CD14-positive monocyte (primary cell): ENCODE results near the gene CEACAM6. TPM values are rescaled to one million over a fixed set of nuclear protein-coding genes. Genes with fewer than 3 reads are reported as not detected.
"Not testable (repeated sequence)": the region's sequence is repeated elsewhere in the genome, so short reads cannot be mapped to it uniquely, and the experiment has no call there.

Source experiments
- DNase-seq, 3 donors: peaks; one replicate each; pipeline ENCODE4 v3.0.0-alpha.2; 2011 to 2022
- H2AFZ ChIP-seq: 2 replicates; pipeline ENCODE4 v1.6.0; 2012; ENCODE audit warnings: mild to moderate bottlenecking, low read depth, low read length, inconsistent platforms; ENCODE audit not compliant: insufficient read depth, poor library complexity, severe bottlenecking
- H3K27ac ChIP-seq, 2 donors: 1 replicate in 1 of 2; 2 replicates in 1 of 2; pipeline ENCODE4 v1.5.1; 2012 to 2013; ENCODE audit warnings: low read length in 2 of 2, control low read depth in 1 of 2, inconsistent platforms in 1 of 2, low read depth in 1 of 2, mild to moderate bottlenecking in 1 of 2
- H3K27me3 ChIP-seq, 2 donors: one replicate each; pipeline versions ENCODE4 v1.6.0 to v1.6.1; 2011 to 2013; ENCODE audit warnings: low read length in 2 of 2; ENCODE audit not compliant: control insufficient read depth in 2 of 2, insufficient read depth in 2 of 2
- H3K36me3 ChIP-seq, 2 donors: replicated peaks in 1 of 2; 1 replicate in 1 of 2; 2 replicates in 1 of 2; pipeline versions ENCODE4 v1.5.1 to v1.6.1; 2012 to 2013; ENCODE audit warnings: low read length in 2 of 2, control low read depth in 1 of 2, inconsistent platforms in 1 of 2, mild to moderate bottlenecking in 1 of 2; ENCODE audit not compliant: insufficient read depth in 2 of 2, control insufficient read depth in 1 of 2
- H3K4me1 ChIP-seq, 2 donors: 1 replicate in 1 of 2; 2 replicates in 1 of 2; pipeline versions ENCODE4 v1.5.1 to v1.6.1; 2012 to 2013; ENCODE audit warnings: low read length in 2 of 2, control low read depth in 1 of 2, inconsistent platforms in 1 of 2, mild to moderate bottlenecking in 1 of 2, moderate library complexity in 1 of 2; ENCODE audit not compliant: insufficient read depth in 2 of 2, control insufficient read depth in 1 of 2
- H3K4me2 ChIP-seq: replicated peaks from 2 replicates; pipeline ENCODE3; 2012; ENCODE audit warnings: low read length, moderate library complexity, mild to moderate bottlenecking; ENCODE audit not compliant: poor library complexity, severe bottlenecking; ENCODE audit errors: extremely low read depth
- H3K4me3 ChIP-seq, 3 experiments: fragments of 200-600 bp in 1 of 3; sonication (generic) in 1 of 3; replicated peaks in 1 of 3; 1 replicate in 2 of 3; 2 replicates in 1 of 3; pipeline ENCODE4 v1.5.1; 2011 to 2013; ENCODE audit warnings: low read length in 3 of 3, mild to moderate bottlenecking in 3 of 3, control low read depth in 2 of 3, low read depth in 2 of 3, inconsistent platforms in 1 of 3, moderate library complexity in 1 of 3
- H3K79me2 ChIP-seq: 2 replicates; pipeline ENCODE4 v1.6.0; 2012; ENCODE audit warnings: mild to moderate bottlenecking, control low read depth, inconsistent platforms, low read length, moderate library complexity; ENCODE audit not compliant: insufficient read depth
- H3K9ac ChIP-seq: 2 replicates; pipeline ENCODE4 v1.6.0; 2017; ENCODE audit warnings: low read length, mild to moderate bottlenecking; ENCODE audit not compliant: insufficient read depth, poor library complexity, severe bottlenecking
- H3K9me3 ChIP-seq, 2 donors: replicated peaks in 1 of 2; 1 replicate in 1 of 2; 2 replicates in 1 of 2; pipeline versions ENCODE4 v1.5.1 to v1.6.1; 2012 to 2013; ENCODE audit warnings: low read length in 2 of 2, control low read depth in 1 of 2; ENCODE audit not compliant: control insufficient read depth in 1 of 2, insufficient read depth in 1 of 2
- H4K20me1 ChIP-seq: 2 replicates; pipeline ENCODE4 v1.6.0; 2012; ENCODE audit warnings: mild to moderate bottlenecking, low read length, control low read depth, moderate library complexity; ENCODE audit not compliant: insufficient read depth
- H3K27ac Mint-ChIP-seq, 7 donors: one replicate each; pipeline ENCODE4 v1.8.0; 2020; ENCODE audit warnings: mild to moderate bottlenecking in 7 of 7, mixed read lengths in 7 of 7, moderate library complexity in 6 of 7, inconsistent platforms in 2 of 7
- H3K27me3 Mint-ChIP-seq, 3 donors: one replicate each; pipeline ENCODE4 v1.8.0; 2021 to 2022; ENCODE audit warnings: low read depth in 3 of 3, mild to moderate bottlenecking in 3 of 3, mixed read lengths in 3 of 3, moderate library complexity in 3 of 3, inconsistent platforms in 1 of 3
- H3K36me3 Mint-ChIP-seq, 2 donors: one replicate each; pipeline ENCODE4 v1.8.0; 2020; ENCODE audit warnings: mixed read lengths in 2 of 2, inconsistent platforms in 1 of 2, mild to moderate bottlenecking in 1 of 2
- H3K4me1 Mint-ChIP-seq: one replicate; pipeline ENCODE4 v1.8.0; 2020; ENCODE audit warnings: mild to moderate bottlenecking, mixed read lengths
- H3K4me3 Mint-ChIP-seq, 2 donors: one replicate each; pipeline ENCODE4 v1.8.0; 2020; ENCODE audit warnings: mild to moderate bottlenecking in 2 of 2, mixed read lengths in 2 of 2, moderate library complexity in 1 of 2
- H3K9me3 Mint-ChIP-seq, 7 donors: one replicate each; pipeline ENCODE4 v1.8.0; 2020 to 2022; ENCODE audit warnings: mixed read lengths in 7 of 7, mild to moderate bottlenecking in 6 of 7, moderate library complexity in 6 of 7, inconsistent platforms in 2 of 7
- WGBS: methylation state at CpG from one replicate; pipeline ENCODE4 v1.1.5; 2013; ENCODE audit warnings: missing lambda C conversion rate; ENCODE audit not compliant: insufficient coverage; 5-methylcytosine and 5-hydroxymethylcytosine counted together
- intact Hi-C, 2 donors: fragments of 100-400 bp; cut with micrococcal nuclease; formaldehyde crosslinking; loops; one replicate each; pipeline versions ENCODE4 v1.15.0 to v1.15.1; 2023
- polyA plus RNA-seq, 3 donors: library from polyadenylated mRNA; depleted of rRNA in 1 of 3; unstranded in 2 of 3; stranded (reverse) in 1 of 3; fragments of 300-500 nt in 2 of 3; fragments of >200 nt in 1 of 3; fragmentation: Illumina TruSeq in 2 of 3; gene quantifications; 1 replicate in 2 of 3; 2 replicates in 1 of 3; pipeline ENCODE4 v1.2.3, GENCODE V29; 2012 to 2021
- TF ChIP-seq, protein P1 (sequence below): fragments of 200-600 bp; IDR thresholded peaks from one replicate; pipeline ENCODE4 v1.8.0; 2022; ENCODE audit warnings: antibody characterized with exemption, mild to moderate bottlenecking

Gene CEACAM6
- polyA plus RNA-seq, 3 donors = 0.07 TPM; not detected in 2

DNA sequence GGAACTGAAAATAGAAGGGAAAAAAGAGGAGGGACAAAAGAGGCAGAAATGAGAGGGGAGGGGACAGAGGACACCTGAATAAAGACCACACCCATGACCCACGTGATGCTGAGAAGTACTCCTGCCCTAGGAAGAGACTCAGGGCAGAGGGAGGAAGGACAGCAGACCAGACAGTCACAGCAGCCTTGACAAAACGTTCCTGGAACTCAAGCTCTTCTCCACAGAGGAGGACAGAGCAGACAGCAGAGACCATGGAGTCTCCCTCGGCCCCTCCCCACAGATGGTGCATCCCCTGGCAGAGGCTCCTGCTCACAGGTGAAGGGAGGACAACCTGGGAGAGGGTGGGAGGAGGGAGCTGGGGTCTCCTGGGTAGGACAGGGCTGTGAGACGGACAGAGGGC, 46.8 kb upstream of the CEACAM6 start, which contains the start of gene CEACAM5:
TSS of gene CEACAM5 (plus strand) at position 146 of the 400 bp plus-strand sequence. CDS start at position 252, 106 bp downstream.
- H3K4me3 ChIP-seq = no peak within 1 kb of the TSS
- peaks cover 0 to 4% of the 10 kb centered on the region in 2 donors for H3K27me3 ChIP-seq
- H3K9ac ChIP-seq = no peak within 1 kb of the TSS
- no peak within 1 kb of the TSS for H2AFZ ChIP-seq
- intact Hi-C loops = loop anchor here in 1 of 2 donors (5.0 kb wide), 1 partner anchor 39 kb away; no protein-coding TSS in a partner anchor
- 100% methylated on average over 1 of the region's 4 CpGs for WGBS
- peaks cover 0 to 3% of the 10 kb centered on the region in 2 donors for H3K4me1 ChIP-seq
- no peak within 1 kb of the TSS for H3K27ac ChIP-seq
- Mint-ChIP-seq H3K4me3 (no peak within 1 kb of the TSS), H3K27ac (no peak within 1 kb of the TSS), H3K36me3 (no peaks in the 10 kb centered on the region), H3K9me3 (no peaks in the 10 kb centered on the region), H3K4me1 (peaks cover 5% of the 10 kb centered on the region), H3K27me3 (peaks cover 13 to 27% (median 21%) of the 10 kb centered on the region in 3 donors)
- TF ChIP-seq, protein P1, sequence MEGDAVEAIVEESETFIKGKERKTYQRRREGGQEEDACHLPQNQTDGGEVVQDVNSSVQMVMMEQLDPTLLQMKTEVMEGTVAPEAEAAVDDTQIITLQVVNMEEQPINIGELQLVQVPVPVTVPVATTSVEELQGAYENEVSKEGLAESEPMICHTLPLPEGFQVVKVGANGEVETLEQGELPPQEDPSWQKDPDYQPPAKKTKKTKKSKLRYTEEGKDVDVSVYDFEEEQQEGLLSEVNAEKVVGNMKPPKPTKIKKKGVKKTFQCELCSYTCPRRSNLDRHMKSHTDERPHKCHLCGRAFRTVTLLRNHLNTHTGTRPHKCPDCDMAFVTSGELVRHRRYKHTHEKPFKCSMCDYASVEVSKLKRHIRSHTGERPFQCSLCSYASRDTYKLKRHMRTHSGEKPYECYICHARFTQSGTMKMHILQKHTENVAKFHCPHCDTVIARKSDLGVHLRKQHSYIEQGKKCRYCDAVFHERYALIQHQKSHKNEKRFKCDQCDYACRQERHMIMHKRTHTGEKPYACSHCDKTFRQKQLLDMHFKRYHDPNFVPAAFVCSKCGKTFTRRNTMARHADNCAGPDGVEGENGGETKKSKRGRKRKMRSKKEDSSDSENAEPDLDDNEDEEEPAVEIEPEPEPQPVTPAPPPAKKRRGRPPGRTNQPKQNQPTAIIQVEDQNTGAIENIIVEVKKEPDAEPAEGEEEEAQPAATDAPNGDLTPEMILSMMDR = no peak
- DNase-seq = no peak
- H3K79me2 ChIP-seq = no peaks in the 10 kb centered on the region
- H3K4me2 ChIP-seq = no peak within 1 kb of the TSS
- no peaks in the 10 kb centered on the region for H3K36me3 ChIP-seq
- no peaks in the 10 kb centered on the region for H3K9me3 ChIP-seq
- no peaks in the 10 kb centered on the region for H4K20me1 ChIP-seq

DNA sequence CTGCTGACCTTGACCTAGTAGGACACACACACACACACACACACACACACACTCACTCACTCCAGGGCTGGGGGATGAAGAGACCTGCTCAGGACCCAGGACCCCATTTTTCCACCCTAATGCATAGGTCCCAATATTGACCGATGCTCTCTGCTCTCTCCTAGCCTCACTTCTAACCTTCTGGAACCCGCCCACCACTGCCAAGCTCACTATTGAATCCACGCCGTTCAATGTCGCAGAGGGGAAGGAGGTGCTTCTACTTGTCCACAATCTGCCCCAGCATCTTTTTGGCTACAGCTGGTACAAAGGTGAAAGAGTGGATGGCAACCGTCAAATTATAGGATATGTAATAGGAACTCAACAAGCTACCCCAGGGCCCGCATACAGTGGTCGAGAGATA, 45.8 kb upstream of the CEACAM6 start:
- H3K4me1 Mint-ChIP-seq, H3K79me2 ChIP-seq, H3K4me1 ChIP-seq, H3K4me3 Mint-ChIP-seq, H4K20me1 ChIP-seq, H3K4me2 ChIP-seq, H3K27ac Mint-ChIP-seq, H3K36me3 ChIP-seq, H3K9ac ChIP-seq, H3K9me3 ChIP-seq, H3K36me3 Mint-ChIP-seq, H2AFZ ChIP-seq, H3K27me3 ChIP-seq, DNase-seq, H3K9me3 Mint-ChIP-seq, H3K27ac ChIP-seq, H3K4me3 ChIP-seq: not testable (repeated sequence)
- 100% methylated on average over 1 of the region's 8 CpGs for WGBS
- intact Hi-C loops = loop anchor here in 1 of 2 donors (5.0 kb wide), 1 partner anchor 38 kb away; no protein-coding TSS in a partner anchor
- peaks cover 13 to 30% (median 21%) of the 10 kb centered on the region in 3 donors for H3K27me3 Mint-ChIP-seq
